A673 (cell line): ENCODE results near the gene TERT. TPM values are rescaled to one million over a fixed set of nuclear protein-coding genes. Genes with fewer than 3 reads are reported as not detected.
"Not testable (repeated sequence)": the region's sequence is repeated elsewhere in the genome, so short reads cannot be mapped to it uniquely, and the experiment has no call there.

Experiments used
- BruUV-seq: library from RNA; stranded (reverse); fragments of 400-500 nt; replicated peaks from 2 replicates; lab custom pipeline; 2021; lab: Mats Ljungman, UMichigan
- CTCF ChIA-PET: fragments of 300-600 bp; sonication (Branson Sonifier 250); formaldehyde crosslinking; loops from one replicate; lab custom pipeline; 2022; ENCODE audit warnings: antibody characterized with exemption; lab: Charles Lee
- POLR2A ChIA-PET: fragments of 300-600 bp; sonication (Branson Sonifier 250); formaldehyde crosslinking; loops from one replicate; lab custom pipeline; 2022; ENCODE audit warnings: antibody characterized with exemption; ENCODE audit not compliant: low non-redundant PET; lab: Charles Lee
- DNase-seq: peaks from one replicate; pipeline ENCODE4 v3.0.0-alpha.2; 2015; ENCODE audit warnings: low spot score
- H3K27ac ChIP-seq: fragments of 200-600 bp; sonication (generic); 2 replicates; pipeline ENCODE4 v1.5.1; 2016; ENCODE audit warnings: mixed run types, low read depth, mild to moderate bottlenecking, mixed read lengths, antibody characterized with exemption, low read length; ENCODE audit not compliant: poor library complexity, severe bottlenecking
- H3K27me3 ChIP-seq: fragments of 200-600 bp; sonication (generic); replicated peaks from 2 replicates; pipeline ENCODE4 v1.6.1; 2017; ENCODE audit warnings: mixed run types, low read depth, mild to moderate bottlenecking, mixed read lengths, antibody characterized with exemption, low read length; ENCODE audit not compliant: insufficient read depth, poor library complexity
- H3K36me3 ChIP-seq: fragments of 200-600 bp; sonication (generic); 2 replicates; pipeline ENCODE4 v1.6.1; 2016; ENCODE audit warnings: mixed run types, mild to moderate bottlenecking, mixed read lengths, antibody characterized with exemption, low read length; ENCODE audit not compliant: insufficient read depth, poor library complexity, severe bottlenecking
- H3K4me1 ChIP-seq: fragments of 200-600 bp; sonication (generic); 2 replicates; pipeline ENCODE4 v1.6.1; 2017; ENCODE audit warnings: mixed run types, mild to moderate bottlenecking, mixed read lengths, antibody characterized with exemption, low read length; ENCODE audit not compliant: insufficient read depth, poor library complexity, severe bottlenecking
- H3K4me3 ChIP-seq: fragments of 200-600 bp; sonication (generic); 2 replicates; pipeline ENCODE4 v1.5.1; 2016; ENCODE audit warnings: low read depth, mixed run types, mild to moderate bottlenecking, mixed read lengths, low read length; ENCODE audit not compliant: poor library complexity, severe bottlenecking
- H3K9me3 ChIP-seq: fragments of 200-600 bp; sonication (generic); 2 replicates; pipeline ENCODE4 v1.6.1; 2016; ENCODE audit warnings: mixed run types, low read depth, mild to moderate bottlenecking, mixed read lengths, antibody characterized with exemption, low read length; ENCODE audit not compliant: poor library complexity, severe bottlenecking
- CTCF ChIP-seq: fragments of 300-800, 200-600 bp; sonication (generic); conservative IDR thresholded peaks from 2 replicates; pipeline ENCODE4 v1.5.1; 2017; ENCODE audit warnings: low read depth, mild to moderate bottlenecking, antibody characterized with exemption, low read length, moderate library complexity, mixed read lengths
- EZH2 ChIP-seq: fragments of 200-600 bp; sonication (generic); IDR thresholded peaks from 2 replicates; pipeline ENCODE4 v1.6.1; 2017; ENCODE audit warnings: borderline replicate concordance, low read depth, mild to moderate bottlenecking, mixed read lengths, antibody characterized with exemption, low read length; ENCODE audit not compliant: poor library complexity, severe bottlenecking
- intact Hi-C: fragments of 100-400 bp; cut with micrococcal nuclease; formaldehyde crosslinking; loops from one replicate; pipeline ENCODE4 v1.10.0; 2022; ENCODE audit not compliant: unreplicated experiment
- total RNA-seq: library from RNA; stranded (reverse); gene quantifications from 2 replicates; pipeline ENCODE4 v1.2.3, GENCODE V29; 2021

The TERT gene
- total RNA-seq, 1 experiment from 2014 or later = 14.2 TPM

- intact Hi-C loops = no loop called here
Measured at GRCh38 chr5:1334831-1335539, 40.1 kb upstream of the TERT start.

GRCh38 chr5:1333986-1334385 is 39.1 kb upstream of the TERT start:
- Histone ChIP-seq H3K27me3 (no peaks in the 10 kb centered on the region), H3K36me3 (peaks cover 43% of the 10 kb centered on the region), H3K9me3 (no peaks in the 10 kb centered on the region), H3K27ac (no peak overlapping the region), H3K4me1 (no peaks in the 10 kb centered on the region), H3K4me3 (no peak overlapping the region)
- DNase-seq = no peak
- no peak for TF ChIP-seq EZH2
- TF ChIP-seq CTCF = no peak
- POLR2A ChIA-PET = no interaction called here
- intact Hi-C loops = no loop called here
- CTCF ChIA-PET = no interaction called here
- no TSS peak for BruUV-seq

More at GRCh38 chr5:1334831-1335539, 40.1 kb upstream of the TERT start:
- ChIA-PET POLR2A (no interaction called here), CTCF (no interaction called here)
- Histone ChIP-seq H3K27me3 (no peaks in the 10 kb centered on the region), H3K9me3 (no peaks in the 10 kb centered on the region), H3K36me3 (peaks cover 44% of the 10 kb centered on the region), H3K27ac (no peak overlapping the region), H3K4me3 (no peak overlapping the region), H3K4me1 (no peaks in the 10 kb centered on the region)
- BruUV-seq = no TSS peak
- DNase-seq = no peak
- TF ChIP-seq CTCF (no peak), EZH2 (no peak)

GRCh38 chr5:1333286-1333685 is 38.4 kb upstream of the TERT start:
- H3K4me3 ChIP-seq, H3K4me1 ChIP-seq, CTCF ChIA-PET, H3K27ac ChIP-seq, H3K9me3 ChIP-seq, H3K27me3 ChIP-seq, intact Hi-C loops, BruUV-seq, POLR2A ChIA-PET: not testable (repeated sequence)
- peak; percentile 36 for DNase-seq
- peaks cover 36% of the 10 kb centered on the region for H3K36me3 ChIP-seq
